Peyer's patch (tissue), 4 donors: Measurements from ENCODE around the gene CLTCL1. TPM values are rescaled to one million over a fixed set of nuclear protein-coding genes. Genes with fewer than 3 reads are reported as not detected.

Experiments used
- DNase-seq, 3 donors: peaks; one replicate each; pipeline ENCODE4 v3.0.0-alpha.2; 2017 to 2019
- H3K27ac ChIP-seq, 4 donors: fragments of 200-600 bp; sonication (generic); one replicate each; pipeline ENCODE4 v1.5.1; 2016 to 2019
- H3K27me3 ChIP-seq, 2 donors: fragments of 200-600 bp; sonication (generic); one replicate each; pipeline ENCODE4 v1.5.1; 2019
- H3K36me3 ChIP-seq, 3 donors: fragments of 200-600 bp; sonication (generic); one replicate each; pipeline ENCODE4 v1.5.1; 2016 to 2019
- H3K4me1 ChIP-seq, 4 donors: fragments of 200-600 bp; sonication (generic); one replicate each; pipeline ENCODE4 v1.5.1; 2016 to 2019
- H3K4me3 ChIP-seq, 4 donors: fragments of 200-600 bp; sonication (generic); 1 replicate in 3 of 4; 2 replicates in 1 of 4; pipeline ENCODE4 v1.5.1; 2016 to 2019; ENCODE audit warnings: mild to moderate bottlenecking in 1 of 4
- H3K9me3 ChIP-seq, 4 donors: fragments of 200-600 bp; sonication (generic); one replicate each; pipeline ENCODE4 v1.5.1; 2016 to 2019; ENCODE audit warnings: mild to moderate bottlenecking in 1 of 4
- CTCF ChIP-seq, 6 experiments: fragments of 450-650 bp in 4 of 6; fragments of 200-600 bp in 2 of 6; sonication (generic) in 1 of 6; IDR thresholded peaks; one replicate each; pipeline ENCODE4 v1.5.1; 2017 to 2019; ENCODE audit warnings: antibody characterized with exemption in 6 of 6, mild to moderate bottlenecking in 3 of 6, moderate library complexity in 1 of 6
- POLR2A ChIP-seq, 2 donors: fragments of 450-650 bp; IDR thresholded peaks; one replicate each; pipeline ENCODE4 v1.5.1; 2017; ENCODE audit warnings: antibody characterized with exemption in 2 of 2, mild to moderate bottlenecking in 2 of 2, moderate library complexity in 2 of 2
- total RNA-seq, 4 donors: library from RNA; depleted of rRNA; stranded (reverse); fragments of >200 nt; gene quantifications; one replicate each; pipeline ENCODE4 v1.1.0, GENCODE V29; 2016

The CLTCL1 gene
- total RNA-seq, 4 donors from 2014 or later: 0.47 to 3.9 (median 3.0) TPM

GRCh38 chr22:19201130-19201868, 90.2 kb downstream of the CLTCL1 start:
- no peak for DNase-seq
- TF ChIP-seq CTCF (IDR thresholded peaks at IDR 0.05) (no peak), POLR2A (IDR thresholded peaks at IDR 0.05) (no peak)
- H3K27ac ChIP-seq: no peak overlapping the region

GRCh38 chr22:19199479-19199878, 92.0 kb downstream of the CLTCL1 start:
- no peak for DNase-seq
- Histone ChIP-seq H3K27ac (no peak overlapping the region), H3K4me1 (no peaks in the 10 kb centered on the region), H3K9me3 (no peaks in the 10 kb centered on the region), H3K4me3 (no peak overlapping the region), H3K36me3 (no peaks in the 10 kb centered on the region), H3K27me3 (no peaks in the 10 kb centered on the region)
- TF ChIP-seq POLR2A (IDR thresholded peaks at IDR 0.05) (no peak), CTCF (IDR thresholded peaks at IDR 0.05) (no peak)

More at GRCh38 chr22:19201130-19201868, 90.2 kb downstream of the CLTCL1 start:
- Histone ChIP-seq H3K27me3 (no peaks in the 10 kb centered on the region), H3K36me3 (no peaks in the 10 kb centered on the region), H3K4me1 (no peaks in the 10 kb centered on the region), H3K4me3 (no peak overlapping the region), H3K9me3 (no peaks in the 10 kb centered on the region)

GRCh38 chr22:19197997-19198865, 93.3 kb downstream of the CLTCL1 start:
- TF ChIP-seq CTCF (IDR thresholded peaks at IDR 0.05) (no peak), POLR2A (IDR thresholded peaks at IDR 0.05) (no peak)
- no peaks in the 10 kb centered on the region for H3K4me1 ChIP-seq
- no peaks in the 10 kb centered on the region for H3K36me3 ChIP-seq
- no peak overlapping the region for H3K27ac ChIP-seq
- H3K27me3 ChIP-seq: no peaks in the 10 kb centered on the region
- DNase-seq: no peak
- H3K4me3 ChIP-seq: no peak overlapping the region
- no peaks in the 10 kb centered on the region for H3K9me3 ChIP-seq

GRCh38 chr22:19196841-19197612, 94.5 kb downstream of the CLTCL1 start:
- TF ChIP-seq POLR2A (IDR thresholded peaks at IDR 0.05) (no peak), CTCF (IDR thresholded peaks at IDR 0.05) (no peak)
- no peaks in the 10 kb centered on the region for H3K36me3 ChIP-seq
- no peaks in the 10 kb centered on the region for H3K4me1 ChIP-seq
- DNase-seq: no peak
- H3K27me3 ChIP-seq: no peaks in the 10 kb centered on the region
- no peak overlapping the region for H3K27ac ChIP-seq
- H3K4me3 ChIP-seq: no peak overlapping the region
- no peaks in the 10 kb centered on the region for H3K9me3 ChIP-seq
